Activated gamma-delta T cell treated with anti-CD3 and anti-CD28 coated beads, Interleukin-2, amount 50 U/mL, for 16 hours (primary cell): ENCODE results near the gene MRPL38.

ENCODE experiments used
- DNase-seq: peaks from one replicate; pipeline ENCODE4 v3.0.0-alpha.2; 2020; ENCODE audit warnings: low read depth

Gene MRPL38

GRCh38 chr17:75904749-75905521, at the start of gene MRPL38:
Gene MRPL38 (minus strand): TSS chr17:75904884. CDS start chr17:75904875, 9 bp downstream.
- peak; percentile 89 for DNase-seq

- DNase-seq: no peak
These were observed 46.3 kb upstream of the MRPL38 start for GRCh38 chr17:75950855-75951554.

- DNase-seq: no peak
These were observed 45.7 kb upstream of the MRPL38 start for GRCh38 chr17:75950421-75950820.

- no peak for DNase-seq
These were observed 40.5 kb upstream of the MRPL38 start for GRCh38 chr17:75945211-75945610.

GRCh38 chr17:75943491-75943890, 38.8 kb upstream of the MRPL38 start:
- no peak for DNase-seq

GRCh38 chr17:75942473-75942872, 37.8 kb upstream of the MRPL38 start:
- no peak for DNase-seq

- no peak for DNase-seq
These were observed 36.7 kb upstream of the MRPL38 start for GRCh38 chr17:75941442-75941819.

- peak; percentile 78 for DNase-seq
These were observed 36.2 kb upstream of the MRPL38 start, which contains the start of gene FBF1 for GRCh38 chr17:75940727-75941441. Gene FBF1 (minus strand): TSS chr17:75941042. CDS start chr17:75938149, 2,893 bp downstream.

- no peak for DNase-seq
These were observed 33.0 kb upstream of the MRPL38 start for GRCh38 chr17:75937652-75938051.

GRCh38 chr17:75933808-75934207, 29.1 kb upstream of the MRPL38 start:
- no peak for DNase-seq

GRCh38 chr17:75932852-75933251, 28.2 kb upstream of the MRPL38 start:
- DNase-seq: no peak

- DNase-seq: no peak
These were observed 26.4 kb upstream of the MRPL38 start for GRCh38 chr17:75931062-75931461.

GRCh38 chr17:75927286-75927922, 22.7 kb upstream of the MRPL38 start:
- no peak for DNase-seq

- DNase-seq: no peak
These were observed 21.8 kb upstream of the MRPL38 start for GRCh38 chr17:75926456-75926855.

- no peak for DNase-seq
These were observed 21.2 kb upstream of the MRPL38 start for GRCh38 chr17:75925912-75926311.

GRCh38 chr17:75925103-75925502, 20.4 kb upstream of the MRPL38 start:
- DNase-seq: no peak

- no peak for DNase-seq
These were observed 18.5 kb upstream of the MRPL38 start for GRCh38 chr17:75922963-75923874.

- DNase-seq: no peak
These were observed 17.7 kb upstream of the MRPL38 start for GRCh38 chr17:75922173-75922961.

GRCh38 chr17:75921596-75921995, 16.9 kb upstream of the MRPL38 start:
- no peak for DNase-seq

- no peak for DNase-seq
These were observed 15.4 kb upstream of the MRPL38 start for GRCh38 chr17:75920045-75920560.
